B cell (primary cell): ENCODE data around the gene DPCD.

ENCODE experiments used
- EZH2 ChIP-seq: IDR thresholded peaks from 2 replicates; pipeline ENCODE4 v1.6.1; 2012; ENCODE audit warnings: borderline replicate concordance, low read depth, mild to moderate bottlenecking, moderate library complexity, low read length; ENCODE audit not compliant: insufficient read depth, poor library complexity, severe bottlenecking
- TF ChIP-seq, protein P1 (sequence below): fragments of 200-600 bp; IDR thresholded peaks from one replicate; pipeline ENCODE4 v1.8.0; 2022; ENCODE audit warnings: antibody characterized with exemption, mild to moderate bottlenecking

GRCh38 chr10:101607124-101607523, 19.0 kb downstream of the DPCD start:
- TF ChIP-seq, protein P1, sequence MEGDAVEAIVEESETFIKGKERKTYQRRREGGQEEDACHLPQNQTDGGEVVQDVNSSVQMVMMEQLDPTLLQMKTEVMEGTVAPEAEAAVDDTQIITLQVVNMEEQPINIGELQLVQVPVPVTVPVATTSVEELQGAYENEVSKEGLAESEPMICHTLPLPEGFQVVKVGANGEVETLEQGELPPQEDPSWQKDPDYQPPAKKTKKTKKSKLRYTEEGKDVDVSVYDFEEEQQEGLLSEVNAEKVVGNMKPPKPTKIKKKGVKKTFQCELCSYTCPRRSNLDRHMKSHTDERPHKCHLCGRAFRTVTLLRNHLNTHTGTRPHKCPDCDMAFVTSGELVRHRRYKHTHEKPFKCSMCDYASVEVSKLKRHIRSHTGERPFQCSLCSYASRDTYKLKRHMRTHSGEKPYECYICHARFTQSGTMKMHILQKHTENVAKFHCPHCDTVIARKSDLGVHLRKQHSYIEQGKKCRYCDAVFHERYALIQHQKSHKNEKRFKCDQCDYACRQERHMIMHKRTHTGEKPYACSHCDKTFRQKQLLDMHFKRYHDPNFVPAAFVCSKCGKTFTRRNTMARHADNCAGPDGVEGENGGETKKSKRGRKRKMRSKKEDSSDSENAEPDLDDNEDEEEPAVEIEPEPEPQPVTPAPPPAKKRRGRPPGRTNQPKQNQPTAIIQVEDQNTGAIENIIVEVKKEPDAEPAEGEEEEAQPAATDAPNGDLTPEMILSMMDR = no peak
- no peak for TF ChIP-seq EZH2
